Measurements from ENCODE around the gene NPHP4. TPM values are rescaled to one million over a fixed set of nuclear protein-coding genes. Genes with fewer than 3 reads are reported as not detected.

The NPHP4 gene
- total and polyA plus RNA-seq, 9 of the 15 experiments (the other 6 are each of a cell fraction or from before 2014, with no cell fraction given), result 0.52 to 26.2 (median 6.7) TPM

DNA sequence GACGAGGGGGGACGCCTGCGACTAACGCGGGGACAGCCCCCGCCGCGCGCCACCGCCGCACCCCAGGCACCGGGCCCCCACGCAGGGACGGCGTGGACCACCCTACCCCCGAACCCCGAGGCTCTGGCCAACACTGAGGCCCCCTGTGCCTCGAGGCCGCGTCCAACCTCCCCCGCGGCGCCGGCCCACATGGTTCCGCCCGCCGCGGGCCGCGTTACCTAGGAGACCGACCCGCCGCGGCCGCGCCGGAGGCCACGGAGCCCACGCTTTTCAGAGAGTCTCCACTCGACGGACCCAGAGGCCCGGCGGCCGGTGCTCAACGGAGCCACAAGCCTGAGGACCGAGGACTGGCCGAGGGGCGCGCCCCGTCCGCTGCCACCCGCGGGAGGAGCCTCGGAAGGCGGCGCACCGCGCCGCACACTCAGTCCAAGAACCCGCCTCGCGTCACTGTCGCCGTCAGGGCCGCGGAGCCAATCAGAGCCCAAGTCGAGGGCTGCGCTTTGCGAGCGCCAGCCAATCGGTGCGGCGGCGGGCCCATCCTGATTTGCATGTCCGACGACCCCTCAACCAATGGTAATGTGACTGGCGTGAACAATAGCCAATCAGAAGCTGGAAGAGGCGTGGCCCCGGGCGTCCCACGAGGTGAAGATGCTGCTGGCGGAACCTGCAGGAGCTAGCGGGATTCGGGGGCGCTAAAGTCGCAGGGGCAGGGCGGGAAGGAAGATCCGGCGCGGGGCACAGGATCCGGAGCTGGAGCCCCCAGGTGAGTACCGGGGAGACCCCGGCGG, at the start of gene NPHP4 (continued):
- TF ChIP-seq, protein P1, sequence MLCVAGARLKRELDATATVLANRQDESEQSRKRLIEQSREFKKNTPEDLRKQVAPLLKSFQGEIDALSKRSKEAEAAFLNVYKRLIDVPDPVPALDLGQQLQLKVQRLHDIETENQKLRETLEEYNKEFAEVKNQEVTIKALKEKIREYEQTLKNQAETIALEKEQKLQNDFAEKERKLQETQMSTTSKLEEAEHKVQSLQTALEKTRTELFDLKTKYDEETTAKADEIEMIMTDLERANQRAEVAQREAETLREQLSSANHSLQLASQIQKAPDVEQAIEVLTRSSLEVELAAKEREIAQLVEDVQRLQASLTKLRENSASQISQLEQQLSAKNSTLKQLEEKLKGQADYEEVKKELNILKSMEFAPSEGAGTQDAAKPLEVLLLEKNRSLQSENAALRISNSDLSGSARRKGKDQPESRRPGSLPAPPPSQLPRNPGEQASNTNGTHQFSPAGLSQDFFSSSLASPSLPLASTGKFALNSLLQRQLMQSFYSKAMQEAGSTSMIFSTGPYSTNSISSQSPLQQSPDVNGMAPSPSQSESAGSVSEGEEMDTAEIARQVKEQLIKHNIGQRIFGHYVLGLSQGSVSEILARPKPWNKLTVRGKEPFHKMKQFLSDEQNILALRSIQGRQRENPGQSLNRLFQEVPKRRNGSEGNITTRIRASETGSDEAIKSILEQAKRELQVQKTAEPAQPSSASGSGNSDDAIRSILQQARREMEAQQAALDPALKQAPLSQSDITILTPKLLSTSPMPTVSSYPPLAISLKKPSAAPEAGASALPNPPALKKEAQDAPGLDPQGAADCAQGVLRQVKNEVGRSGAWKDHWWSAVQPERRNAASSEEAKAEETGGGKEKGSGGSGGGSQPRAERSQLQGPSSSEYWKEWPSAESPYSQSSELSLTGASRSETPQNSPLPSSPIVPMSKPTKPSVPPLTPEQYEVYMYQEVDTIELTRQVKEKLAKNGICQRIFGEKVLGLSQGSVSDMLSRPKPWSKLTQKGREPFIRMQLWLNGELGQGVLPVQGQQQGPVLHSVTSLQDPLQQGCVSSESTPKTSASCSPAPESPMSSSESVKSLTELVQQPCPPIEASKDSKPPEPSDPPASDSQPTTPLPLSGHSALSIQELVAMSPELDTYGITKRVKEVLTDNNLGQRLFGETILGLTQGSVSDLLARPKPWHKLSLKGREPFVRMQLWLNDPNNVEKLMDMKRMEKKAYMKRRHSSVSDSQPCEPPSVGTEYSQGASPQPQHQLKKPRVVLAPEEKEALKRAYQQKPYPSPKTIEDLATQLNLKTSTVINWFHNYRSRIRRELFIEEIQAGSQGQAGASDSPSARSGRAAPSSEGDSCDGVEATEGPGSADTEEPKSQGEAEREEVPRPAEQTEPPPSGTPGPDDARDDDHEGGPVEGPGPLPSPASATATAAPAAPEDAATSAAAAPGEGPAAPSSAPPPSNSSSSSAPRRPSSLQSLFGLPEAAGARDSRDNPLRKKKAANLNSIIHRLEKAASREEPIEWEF (CRISPR knock-in tag; IDR thresholded peaks at IDR 0.05), result no peak
- TF ChIP-seq ZNF668 (CRISPR knock-in tag; IDR thresholded peaks at IDR 0.05) (no peak), ZNF174 (CRISPR knock-in tag; IDR thresholded peaks at IDR 0.05) (no peak), TEAD1 (CRISPR knock-in tag; IDR thresholded peaks at IDR 0.05) (no peak; a peak in 1 of 4 replicates), ZNF431 (CRISPR knock-in tag; IDR thresholded peaks at IDR 0.05) (no peak; the same call in 1 of the 2 replicates), ELF1 (tag; IDR thresholded peaks at IDR 0.05) (no peak), NELFE (IDR thresholded peaks at IDR 0.05; ENCODE audit: insufficient read depth, insufficient read length) (no peak), SIX5 (IDR thresholded peaks at IDR 0.05; ENCODE audit: borderline replicate concordance in 1 of 2, insufficient read depth in 1 of 2, low read depth in 1 of 2, low read length in 2 of 2) (peak in 1 of 2 experiments; percentile 28; a peak in 2 of 4 replicates), HCFC1 (IDR thresholded peaks at IDR 0.05; ENCODE audit: low read depth, low read length) (peak; percentile 39), ZFPM2 (CRISPR knock-in tag; IDR thresholded peaks at IDR 0.05) (no peak), MED1 (CRISPR knock-in tag; IDR thresholded peaks at IDR 0.05; ENCODE audit: borderline replicate concordance) (no peak), EWSR1 (IDR thresholded peaks at IDR 0.05; ENCODE audit: borderline replicate concordance, low read depth, partially characterized antibody) (no peak), MECOM (CRISPR knock-in tag; IDR thresholded peaks at IDR 0.05) (no peak), ETV6 (IDR thresholded peaks at IDR 0.05; ENCODE audit: borderline replicate concordance in 1 of 2, low read depth in 2 of 2, low read length in 1 of 2) (no peak), ETV6 (CRISPR knock-in tag; IDR thresholded peaks at IDR 0.05; ENCODE audit: borderline replicate concordance) (no peak), ZNF586 (CRISPR knock-in tag; conservative IDR thresholded peaks at IDR 0.05) (no peak), ZFX (CRISPR knock-in tag; IDR thresholded peaks at IDR 0.05) (peak; percentile 82)
- TF ChIP-seq, protein P2, sequence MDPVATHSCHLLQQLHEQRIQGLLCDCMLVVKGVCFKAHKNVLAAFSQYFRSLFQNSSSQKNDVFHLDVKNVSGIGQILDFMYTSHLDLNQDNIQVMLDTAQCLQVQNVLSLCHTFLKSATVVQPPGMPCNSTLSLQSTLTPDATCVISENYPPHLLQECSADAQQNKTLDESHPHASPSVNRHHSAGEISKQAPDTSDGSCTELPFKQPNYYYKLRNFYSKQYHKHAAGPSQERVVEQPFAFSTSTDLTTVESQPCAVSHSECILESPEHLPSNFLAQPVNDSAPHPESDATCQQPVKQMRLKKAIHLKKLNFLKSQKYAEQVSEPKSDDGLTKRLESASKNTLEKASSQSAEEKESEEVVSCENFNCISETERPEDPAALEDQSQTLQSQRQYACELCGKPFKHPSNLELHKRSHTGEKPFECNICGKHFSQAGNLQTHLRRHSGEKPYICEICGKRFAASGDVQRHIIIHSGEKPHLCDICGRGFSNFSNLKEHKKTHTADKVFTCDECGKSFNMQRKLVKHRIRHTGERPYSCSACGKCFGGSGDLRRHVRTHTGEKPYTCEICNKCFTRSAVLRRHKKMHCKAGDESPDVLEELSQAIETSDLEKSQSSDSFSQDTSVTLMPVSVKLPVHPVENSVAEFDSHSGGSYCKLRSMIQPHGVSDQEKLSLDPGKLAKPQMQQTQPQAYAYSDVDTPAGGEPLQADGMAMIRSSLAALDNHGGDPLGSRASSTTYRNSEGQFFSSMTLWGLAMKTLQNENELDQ (CRISPR knock-in tag; IDR thresholded peaks at IDR 0.05; ENCODE audit: borderline replicate concordance), result no peak
- TF ChIP-seq, protein P3, sequence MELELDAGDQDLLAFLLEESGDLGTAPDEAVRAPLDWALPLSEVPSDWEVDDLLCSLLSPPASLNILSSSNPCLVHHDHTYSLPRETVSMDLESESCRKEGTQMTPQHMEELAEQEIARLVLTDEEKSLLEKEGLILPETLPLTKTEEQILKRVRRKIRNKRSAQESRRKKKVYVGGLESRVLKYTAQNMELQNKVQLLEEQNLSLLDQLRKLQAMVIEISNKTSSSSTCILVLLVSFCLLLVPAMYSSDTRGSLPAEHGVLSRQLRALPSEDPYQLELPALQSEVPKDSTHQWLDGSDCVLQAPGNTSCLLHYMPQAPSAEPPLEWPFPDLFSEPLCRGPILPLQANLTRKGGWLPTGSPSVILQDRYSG (tag; conservative IDR thresholded peaks at IDR 0.05; ENCODE audit: low read depth), result no peak
